ENCODE data around the gene CFAP410. TPM values are rescaled to one million over a fixed set of nuclear protein-coding genes. Genes with fewer than 3 reads are reported as not detected.

CFAP410 gene
- total RNA-seq, 1 donor from 2014 or later, result 20.6 TPM

DNA sequence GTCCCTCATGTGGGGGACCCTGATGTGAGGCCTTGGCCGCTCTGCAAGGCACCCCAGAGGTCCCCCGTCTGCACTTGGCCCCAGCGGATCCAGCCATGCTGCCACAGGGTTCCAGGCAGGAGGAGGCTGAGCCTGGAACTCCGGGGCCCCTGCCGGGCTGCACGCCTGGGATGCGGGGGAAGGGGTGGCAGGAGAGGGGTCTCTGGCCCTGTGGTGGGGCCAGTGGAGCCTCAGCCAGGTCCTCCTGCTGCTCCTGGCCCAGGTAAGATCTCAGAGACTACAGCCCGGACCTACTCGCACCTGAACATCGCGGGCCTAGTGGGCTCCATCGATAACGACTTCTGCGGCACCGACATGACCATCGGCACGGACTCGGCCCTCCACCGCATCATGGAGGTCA lies 26.5 kb downstream of the CFAP410 start:
- H3K9me3 Mint-ChIP-seq (ENCODE audit: unreplicated experiment), result peaks cover 2% of the 10 kb centered on the region
- H3K27me3 Mint-ChIP-seq (ENCODE audit: unreplicated experiment), result peaks cover 6% of the 10 kb centered on the region
- no peak overlapping the region for H3K27ac Mint-ChIP-seq (ENCODE audit: unreplicated experiment)
- TF ChIP-seq, protein P1, sequence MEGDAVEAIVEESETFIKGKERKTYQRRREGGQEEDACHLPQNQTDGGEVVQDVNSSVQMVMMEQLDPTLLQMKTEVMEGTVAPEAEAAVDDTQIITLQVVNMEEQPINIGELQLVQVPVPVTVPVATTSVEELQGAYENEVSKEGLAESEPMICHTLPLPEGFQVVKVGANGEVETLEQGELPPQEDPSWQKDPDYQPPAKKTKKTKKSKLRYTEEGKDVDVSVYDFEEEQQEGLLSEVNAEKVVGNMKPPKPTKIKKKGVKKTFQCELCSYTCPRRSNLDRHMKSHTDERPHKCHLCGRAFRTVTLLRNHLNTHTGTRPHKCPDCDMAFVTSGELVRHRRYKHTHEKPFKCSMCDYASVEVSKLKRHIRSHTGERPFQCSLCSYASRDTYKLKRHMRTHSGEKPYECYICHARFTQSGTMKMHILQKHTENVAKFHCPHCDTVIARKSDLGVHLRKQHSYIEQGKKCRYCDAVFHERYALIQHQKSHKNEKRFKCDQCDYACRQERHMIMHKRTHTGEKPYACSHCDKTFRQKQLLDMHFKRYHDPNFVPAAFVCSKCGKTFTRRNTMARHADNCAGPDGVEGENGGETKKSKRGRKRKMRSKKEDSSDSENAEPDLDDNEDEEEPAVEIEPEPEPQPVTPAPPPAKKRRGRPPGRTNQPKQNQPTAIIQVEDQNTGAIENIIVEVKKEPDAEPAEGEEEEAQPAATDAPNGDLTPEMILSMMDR (IDR thresholded peaks at IDR 0.05; ENCODE audit: partially characterized antibody, unreplicated experiment), result no peak
- DNase-seq, result no peak
- H3K4me1 Mint-ChIP-seq (ENCODE audit: low read depth, unreplicated experiment), result peaks cover 5% of the 10 kb centered on the region
- no peaks in the 10 kb centered on the region for H3K36me3 Mint-ChIP-seq (ENCODE audit: unreplicated experiment)
- H3K4me3 Mint-ChIP-seq (ENCODE audit: unreplicated experiment), result no peak overlapping the region

DNA sequence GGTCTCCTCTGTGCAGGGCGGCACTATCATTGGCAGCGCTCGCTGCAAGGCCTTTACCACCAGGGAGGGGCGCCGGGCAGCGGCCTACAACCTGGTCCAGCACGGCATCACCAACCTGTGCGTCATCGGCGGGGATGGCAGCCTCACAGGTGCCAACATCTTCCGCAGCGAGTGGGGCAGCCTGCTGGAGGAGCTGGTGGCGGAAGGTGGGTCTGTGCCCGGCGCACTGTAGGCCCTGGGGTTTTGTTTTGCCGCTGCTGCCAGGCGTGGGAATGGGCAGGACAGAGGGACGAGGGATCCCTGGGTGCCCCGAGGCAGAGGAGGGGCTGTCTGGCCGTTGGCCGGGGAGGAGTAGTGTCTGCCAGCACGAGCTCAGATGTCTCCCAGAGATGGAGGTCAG lies 27.1 kb downstream of the CFAP410 start:
- Mint-ChIP-seq H3K4me3 (ENCODE audit: unreplicated experiment) (no peak overlapping the region), H3K4me1 (ENCODE audit: low read depth, unreplicated experiment) (peaks cover 8% of the 10 kb centered on the region), H3K27me3 (ENCODE audit: unreplicated experiment) (peaks cover 9% of the 10 kb centered on the region), H3K36me3 (ENCODE audit: unreplicated experiment) (no peaks in the 10 kb centered on the region), H3K9me3 (ENCODE audit: unreplicated experiment) (peaks cover 2% of the 10 kb centered on the region), H3K27ac (ENCODE audit: unreplicated experiment) (no peak overlapping the region)
- no peak for DNase-seq
- TF ChIP-seq, protein P1 (IDR thresholded peaks at IDR 0.05; ENCODE audit: partially characterized antibody, unreplicated experiment), result no peak

DNA sequence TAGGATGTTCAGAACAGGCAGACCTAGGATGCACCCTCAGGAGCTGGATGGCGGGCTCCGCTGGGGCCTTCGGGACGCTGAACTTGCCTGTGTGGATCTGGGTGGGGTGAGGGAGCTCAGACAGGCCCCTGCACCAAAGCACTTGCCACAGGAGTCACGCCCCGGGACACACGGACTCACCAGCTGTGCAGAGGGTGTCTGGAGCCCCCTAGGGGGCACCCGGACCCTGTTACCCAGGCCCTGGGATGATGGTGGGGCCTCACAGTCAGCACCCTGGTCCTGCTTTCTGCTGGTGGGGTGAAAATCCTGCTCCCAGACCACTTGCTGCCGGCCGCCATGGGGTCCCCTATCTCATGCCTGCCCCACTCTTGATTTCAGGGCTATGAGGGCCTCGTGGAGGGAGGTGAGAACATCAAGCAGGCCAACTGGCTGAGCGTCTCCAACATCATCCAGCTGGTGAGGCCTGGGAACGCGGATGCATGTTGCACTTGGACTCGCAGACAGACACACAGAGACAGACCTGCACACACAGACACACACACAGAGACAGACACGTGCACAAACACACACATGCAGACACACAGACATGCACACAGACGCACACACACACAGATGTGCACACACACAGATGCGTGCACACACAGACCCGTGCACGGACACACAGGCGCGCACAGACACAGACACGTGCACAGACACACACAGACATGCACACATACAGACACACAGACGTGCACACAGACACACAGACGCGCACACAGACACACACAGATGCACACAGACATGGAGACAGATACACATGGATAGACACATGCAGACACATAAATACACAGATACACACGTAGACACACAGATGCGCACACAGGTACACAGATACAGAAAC lies 28.3 kb downstream of the CFAP410 start:
- Mint-ChIP-seq H3K9me3 (ENCODE audit: unreplicated experiment) (peaks cover 2% of the 10 kb centered on the region), H3K36me3 (ENCODE audit: unreplicated experiment) (no peaks in the 10 kb centered on the region), H3K4me3 (ENCODE audit: unreplicated experiment) (no peak overlapping the region)

DNA sequence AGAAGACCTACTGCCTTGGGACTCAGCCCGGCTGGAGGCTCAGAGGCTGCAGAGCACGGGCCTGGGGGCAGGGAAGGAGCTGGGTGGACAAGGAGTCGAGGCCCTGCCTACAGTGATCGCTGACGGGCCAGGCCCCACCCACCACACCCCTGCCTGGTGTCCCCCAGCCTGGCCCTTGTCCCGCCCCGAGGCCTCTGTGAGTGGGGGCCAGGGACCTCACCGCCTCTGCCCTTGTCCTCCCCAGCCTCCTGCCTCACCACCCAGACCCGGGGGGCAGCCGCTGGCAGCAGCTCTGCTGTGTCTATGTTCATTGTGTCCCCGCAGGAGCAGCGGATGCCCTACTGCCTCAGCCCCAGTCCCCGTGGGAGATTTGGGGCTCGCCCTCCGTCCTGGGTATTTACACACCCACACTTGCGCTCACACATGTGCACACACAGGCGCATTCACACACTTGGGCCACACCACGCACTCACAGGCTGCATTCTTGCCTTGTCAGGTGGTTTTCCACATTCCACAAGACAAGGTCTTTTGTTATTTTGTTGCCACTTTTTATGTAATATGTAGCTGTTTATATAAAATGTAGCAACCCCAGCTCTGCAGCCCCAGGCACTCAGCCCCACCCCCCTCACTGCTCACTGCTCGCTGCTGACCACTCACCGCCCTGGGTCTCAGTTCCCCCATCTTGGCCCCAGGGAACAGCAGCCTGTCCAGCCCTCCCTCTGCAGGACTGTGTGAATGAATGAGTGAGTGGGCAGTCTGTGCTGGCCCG lies 32.1 kb downstream of the CFAP410 start:
- Mint-ChIP-seq H3K27ac (ENCODE audit: unreplicated experiment) (peak overlapping the region; percentile 59), H3K36me3 (ENCODE audit: unreplicated experiment) (no peaks in the 10 kb centered on the region), H3K9me3 (ENCODE audit: unreplicated experiment) (peaks cover 2% of the 10 kb centered on the region), H3K4me3 (ENCODE audit: unreplicated experiment) (peak overlapping the region; percentile 47), H3K4me1 (ENCODE audit: low read depth, unreplicated experiment) (peaks cover 15% of the 10 kb centered on the region), H3K27me3 (ENCODE audit: unreplicated experiment) (peaks cover 11% of the 10 kb centered on the region)
- DNase-seq, result no peak
- TF ChIP-seq, protein P1 (IDR thresholded peaks at IDR 0.05; ENCODE audit: partially characterized antibody, unreplicated experiment), result no peak

More for the DNA sequence above, 28.3 kb downstream of the CFAP410 start:
- TF ChIP-seq, protein P1 (IDR thresholded peaks at IDR 0.05; ENCODE audit: partially characterized antibody, unreplicated experiment), result no peak
- H3K27me3 Mint-ChIP-seq (ENCODE audit: unreplicated experiment), result peaks cover 11% of the 10 kb centered on the region
- DNase-seq, result no peak
- peak overlapping the region; percentile 7 for H3K27ac Mint-ChIP-seq (ENCODE audit: unreplicated experiment)
- H3K4me1 Mint-ChIP-seq (ENCODE audit: low read depth, unreplicated experiment), result peaks cover 8% of the 10 kb centered on the region
